ENCODE results near the gene GNAS-AS1. TPM values are rescaled to one million over a fixed set of nuclear protein-coding genes. Genes with fewer than 3 reads are reported as not detected.

The GNAS-AS1 gene
- total RNA-seq, 1 experiment from 2014 or later, result 0.11 TPM

DNA sequence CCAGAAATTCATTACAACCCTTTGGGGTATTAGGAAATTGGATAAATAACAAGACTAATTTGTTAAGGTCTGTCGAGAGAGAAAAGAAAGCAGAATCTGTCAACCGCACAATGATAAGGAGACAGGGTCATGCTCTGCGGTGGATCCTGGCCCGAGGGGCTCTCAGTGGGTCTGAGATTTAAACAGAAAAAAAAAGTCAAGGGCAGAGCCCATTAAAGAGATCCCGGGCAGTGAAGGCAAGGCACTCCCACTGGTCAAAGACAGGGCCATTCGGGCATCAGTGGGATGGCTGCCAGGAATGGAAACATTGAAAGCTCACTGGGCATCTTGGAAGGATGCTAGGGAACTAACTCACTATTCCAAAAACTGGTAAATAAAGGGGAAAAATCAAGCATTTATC, 77.9 kb downstream of the GNAS-AS1 start:
- Histone ChIP-seq H3K79me2 (ENCODE audit: low read length) (no peaks in the 10 kb centered on the region), H3K9me2 (replicated peaks; ENCODE audit: low read length) (no peaks in the 10 kb centered on the region), H3F3A (ENCODE audit: low read length, unreplicated experiment) (no peaks in the 10 kb centered on the region), H3K27me3 (ENCODE audit: low read length) (peaks cover 94% of the 10 kb centered on the region), H3K4me1 (ENCODE audit: insufficient read depth, low read length) (no peaks in the 10 kb centered on the region), H3K9ac (ENCODE audit: low read length) (no peak overlapping the region), H2AFZ (ENCODE audit: low read length) (no peak overlapping the region), H3K27ac (ENCODE audit: low read length) (no peak overlapping the region), H3K4me3 (ENCODE audit: low read length) (no peak overlapping the region), H3K9me3 (ENCODE audit: low read length) (no peaks in the 10 kb centered on the region), H3K36me3 (ENCODE audit: low read depth, low read length) (no peaks in the 10 kb centered on the region), H3K4me2 (ENCODE audit: low read length) (no peak overlapping the region), H4K20me1 (ENCODE audit: low read length) (no peaks in the 10 kb centered on the region)
- ATAC-seq, result no peak
- BruUV-seq (replicated peaks), result no TSS peak
- intact Hi-C loops (cut with micrococcal nuclease), result no loop called here
- DNase-seq, result no peak
- ChIA-PET CTCF (no interaction called here), POLR2A (ENCODE audit: unreplicated experiment) (no interaction called here)
- TF ChIP-seq EZH2 (IDR thresholded peaks at IDR 0.05; ENCODE audit: low read length, unreplicated experiment) (no peak), EZH2phosphoT487 (IDR thresholded peaks at IDR 0.05; ENCODE audit: borderline replicate concordance, low read length) (no peak)
- TF ChIP-seq, protein P1, sequence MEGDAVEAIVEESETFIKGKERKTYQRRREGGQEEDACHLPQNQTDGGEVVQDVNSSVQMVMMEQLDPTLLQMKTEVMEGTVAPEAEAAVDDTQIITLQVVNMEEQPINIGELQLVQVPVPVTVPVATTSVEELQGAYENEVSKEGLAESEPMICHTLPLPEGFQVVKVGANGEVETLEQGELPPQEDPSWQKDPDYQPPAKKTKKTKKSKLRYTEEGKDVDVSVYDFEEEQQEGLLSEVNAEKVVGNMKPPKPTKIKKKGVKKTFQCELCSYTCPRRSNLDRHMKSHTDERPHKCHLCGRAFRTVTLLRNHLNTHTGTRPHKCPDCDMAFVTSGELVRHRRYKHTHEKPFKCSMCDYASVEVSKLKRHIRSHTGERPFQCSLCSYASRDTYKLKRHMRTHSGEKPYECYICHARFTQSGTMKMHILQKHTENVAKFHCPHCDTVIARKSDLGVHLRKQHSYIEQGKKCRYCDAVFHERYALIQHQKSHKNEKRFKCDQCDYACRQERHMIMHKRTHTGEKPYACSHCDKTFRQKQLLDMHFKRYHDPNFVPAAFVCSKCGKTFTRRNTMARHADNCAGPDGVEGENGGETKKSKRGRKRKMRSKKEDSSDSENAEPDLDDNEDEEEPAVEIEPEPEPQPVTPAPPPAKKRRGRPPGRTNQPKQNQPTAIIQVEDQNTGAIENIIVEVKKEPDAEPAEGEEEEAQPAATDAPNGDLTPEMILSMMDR (conservative IDR thresholded peaks at IDR 0.05; ENCODE audit: low read depth, low read length), result no peak

Small RNA genes within 50 kb of the gene (microRNA-seq; reads per million reads assigned to microRNA genes)
- not detected for gene MIR298 (ENCODE audit: unreplicated experiment)

Other genes with a start within 250 kb of the GNAS-AS1 start
- gene STX16, start 199.6 kb downstream of the GNAS-AS1 start, total RNA-seq (2014; rRNA removed), result 44.2 and 47.1 TPM in 2 replicates
- gene NPEPL1, start 158.1 kb downstream of the GNAS-AS1 start, total RNA-seq (2014; rRNA removed), result 49.7 and 53.1 TPM in 2 replicates
- gene GNAS, start 1.8 kb upstream of the GNAS-AS1 start, total RNA-seq (2014; rRNA removed), result 694 and 822 TPM in 2 replicates
- gene NELFCD, start 130.4 kb upstream of the GNAS-AS1 start, total RNA-seq (2014; rRNA removed), result 131 and 144 TPM in 2 replicates
- 191 and 225 TPM in 2 replicates for gene CTSZ, start 156.4 kb upstream of the GNAS-AS1 start, total RNA-seq (2014; rRNA removed)
- not detected in 2 replicates for gene TUBB1, start 168.5 kb upstream of the GNAS-AS1 start, total RNA-seq (2014; rRNA removed)
- gene ATP5F1E, start 181.4 kb upstream of the GNAS-AS1 start, total RNA-seq (2014; rRNA removed), result 47.1 and 58.5 TPM in 2 replicates
- gene PRELID3B, start 191.9 kb upstream of the GNAS-AS1 start, total RNA-seq (2014; rRNA removed), result 118 and 181 TPM in 2 replicates